DND-41 (cell line): ENCODE results near the gene DCAF5.
A peak's percentile ranks its signal among the peaks of the same experiment; 100 is the strongest.

Source experiments
- ATAC-seq: fragments of 200-7000 bp; cut with Tn5 transposase; 3 replicates; pipeline ENCODE4 v1.9.1; 2021; ENCODE audit warnings: low read depth; ENCODE audit not compliant: insufficient read depth
- DNase-seq: peaks from one replicate; pipeline ENCODE4 v3.0.0-alpha.2; 2020
- H2AFZ ChIP-seq: 2 replicates; pipeline ENCODE4 v1.6.0; 2012; ENCODE audit warnings: low read depth, low read length
- H3K27ac ChIP-seq: 2 replicates; pipeline ENCODE4 v1.5.1; 2012; ENCODE audit warnings: low read length, inconsistent platforms
- H3K27me3 ChIP-seq: fragments of 200-600 bp; sonication (generic); 2 replicates; pipeline ENCODE4 v1.6.0; 2012; ENCODE audit warnings: low read length, mild to moderate bottlenecking, inconsistent platforms; ENCODE audit not compliant: insufficient read depth, poor library complexity
- H3K36me3 ChIP-seq: 2 replicates; pipeline ENCODE4 v1.5.1; 2012; ENCODE audit warnings: low read length, inconsistent platforms; ENCODE audit not compliant: insufficient read depth
- H3K4me1 ChIP-seq: 2 replicates; pipeline ENCODE4 v1.5.1; 2012; ENCODE audit warnings: mild to moderate bottlenecking, low read length; ENCODE audit not compliant: insufficient read depth
- H3K4me2 ChIP-seq: 2 replicates; pipeline ENCODE4 v1.6.0; 2012; ENCODE audit warnings: mild to moderate bottlenecking, moderate library complexity, low read length, inconsistent platforms; ENCODE audit not compliant: insufficient read depth
- H3K4me3 ChIP-seq, 2 experiments: fragments of 200-600 bp in 1 of 2; shearing (Covaris generic) in 1 of 2; 2 replicates each; pipeline ENCODE4 v1.5.1; 2012 to 2016; ENCODE audit warnings: inconsistent platforms in 2 of 2, low read length in 2 of 2, mild to moderate bottlenecking in 2 of 2, low read depth in 1 of 2, moderate library complexity in 1 of 2
- H3K79me2 ChIP-seq: 2 replicates; pipeline ENCODE4 v1.6.0; 2012; ENCODE audit warnings: low read length, inconsistent platforms; ENCODE audit not compliant: insufficient read depth
- H3K9ac ChIP-seq: 2 replicates; pipeline ENCODE4 v1.6.0; 2012; ENCODE audit warnings: low read depth, mild to moderate bottlenecking, inconsistent platforms, low read length, moderate library complexity
- H3K9me3 ChIP-seq: 2 replicates; pipeline ENCODE4 v1.5.1; 2012; ENCODE audit warnings: low read length, moderate library complexity, mild to moderate bottlenecking, inconsistent platforms; ENCODE audit not compliant: insufficient read depth, severe bottlenecking
- H4K20me1 ChIP-seq: 2 replicates; pipeline ENCODE4 v1.6.0; 2012; ENCODE audit warnings: low read length; ENCODE audit not compliant: insufficient read depth
- CTCF ChIP-seq: IDR thresholded peaks from 2 replicates; pipeline ENCODE4 v1.5.1; 2012; ENCODE audit warnings: borderline replicate concordance, low read length, moderate library complexity, mild to moderate bottlenecking; ENCODE audit not compliant: poor library complexity, severe bottlenecking; ENCODE audit errors: extremely low read depth
- EZH2 ChIP-seq: IDR thresholded peaks from 3 replicates; pipeline ENCODE4 v1.6.1; 2012; ENCODE audit warnings: borderline replicate concordance, low read depth, mild to moderate bottlenecking, moderate library complexity, low read length, inconsistent platforms; ENCODE audit not compliant: severe bottlenecking

DCAF5 gene

DNA sequence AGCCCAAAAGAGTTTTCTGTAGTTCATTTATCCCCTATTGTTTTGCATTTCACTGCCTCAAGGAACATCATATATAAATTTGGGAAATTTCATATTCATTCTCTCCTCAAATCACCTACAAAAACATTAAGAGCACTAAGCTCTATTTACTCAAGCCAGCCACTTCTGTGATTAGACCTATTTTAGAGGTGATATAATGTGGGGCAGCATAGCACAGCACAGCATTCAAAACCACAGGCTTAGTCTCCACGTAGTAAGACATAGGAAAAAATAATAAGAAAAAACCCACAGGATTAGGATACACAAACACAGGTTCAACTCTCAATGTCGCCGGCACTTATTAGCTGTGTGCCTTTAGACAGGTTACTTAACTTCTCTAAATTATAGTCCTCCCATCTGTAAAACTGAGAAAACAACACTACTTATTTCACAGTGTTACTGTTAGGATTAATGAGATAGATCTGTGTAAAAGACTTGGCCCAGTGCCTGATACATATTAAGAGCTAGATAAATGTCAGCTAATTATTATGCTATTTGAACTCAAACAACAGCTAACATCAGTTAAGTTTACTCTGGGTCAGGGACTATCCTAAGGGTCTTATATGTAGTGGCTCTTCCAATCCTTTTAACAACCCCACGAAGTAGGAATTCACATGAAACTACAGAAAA, 20.3 kb downstream of the DCAF5 start:
- no peak overlapping the region for H2AFZ ChIP-seq
- no peak overlapping the region for H3K27ac ChIP-seq
- H3K4me3 ChIP-seq, result no peak overlapping the region
- peaks cover 25% of the 10 kb centered on the region for H3K79me2 ChIP-seq
- H3K9me3 ChIP-seq, result no peaks in the 10 kb centered on the region
- no peak overlapping the region for H3K4me2 ChIP-seq
- no peak overlapping the region for H3K9ac ChIP-seq
- no peaks in the 10 kb centered on the region for H3K36me3 ChIP-seq
- H4K20me1 ChIP-seq, result peaks cover 13% of the 10 kb centered on the region
- H3K4me1 ChIP-seq, result peaks cover 4% of the 10 kb centered on the region; the same call in 1 of the 2 replicates
- DNase-seq, result no peak
- no peak for ATAC-seq
- no peak for TF ChIP-seq EZH2
- no peaks in the 10 kb centered on the region for H3K27me3 ChIP-seq

- H3K27ac ChIP-seq, result no peak overlapping the region
- TF ChIP-seq CTCF (no peak), EZH2 (no peak)
- H3K36me3 ChIP-seq, result no peaks in the 10 kb centered on the region
- no peak overlapping the region for H3K4me3 ChIP-seq
- H2AFZ ChIP-seq, result no peak overlapping the region
- peaks cover 15% of the 10 kb centered on the region for H4K20me1 ChIP-seq
- no peaks in the 10 kb centered on the region for H3K9me3 ChIP-seq
- no peak overlapping the region for H3K4me2 ChIP-seq
- DNase-seq (no peak), ATAC-seq (no peak)
- H3K9ac ChIP-seq, result no peak overlapping the region
- H3K4me1 ChIP-seq, result peaks cover 4% of the 10 kb centered on the region; the same call in 1 of the 2 replicates
- peaks cover 37% of the 10 kb centered on the region for H3K79me2 ChIP-seq
- H3K27me3 ChIP-seq, result no peaks in the 10 kb centered on the region
Measured at GRCh38 chr14:69131176-69131575, 21.7 kb downstream of the DCAF5 start.

GRCh38 chr14:69129264-69129880, 23.5 kb downstream of the DCAF5 start:
- ATAC-seq (peak; percentile 95), DNase-seq (peak; percentile 73)
- H3K9ac ChIP-seq, result no peak overlapping the region
- H3K36me3 ChIP-seq, result no peaks in the 10 kb centered on the region
- H3K4me3 ChIP-seq, result no peak overlapping the region
- no peak overlapping the region for H3K27ac ChIP-seq
- TF ChIP-seq EZH2, result no peak
- peak; percentile 97 for TF ChIP-seq CTCF
- H4K20me1 ChIP-seq, result peaks cover 21% of the 10 kb centered on the region
- H2AFZ ChIP-seq, result no peak overlapping the region
- H3K4me2 ChIP-seq, result no peak overlapping the region
- peaks cover 40% of the 10 kb centered on the region for H3K79me2 ChIP-seq
- H3K4me1 ChIP-seq, result peaks cover 4% of the 10 kb centered on the region; the same call in 1 of the 2 replicates
- H3K9me3 ChIP-seq, result no peaks in the 10 kb centered on the region
- no peaks in the 10 kb centered on the region for H3K27me3 ChIP-seq

DNA sequence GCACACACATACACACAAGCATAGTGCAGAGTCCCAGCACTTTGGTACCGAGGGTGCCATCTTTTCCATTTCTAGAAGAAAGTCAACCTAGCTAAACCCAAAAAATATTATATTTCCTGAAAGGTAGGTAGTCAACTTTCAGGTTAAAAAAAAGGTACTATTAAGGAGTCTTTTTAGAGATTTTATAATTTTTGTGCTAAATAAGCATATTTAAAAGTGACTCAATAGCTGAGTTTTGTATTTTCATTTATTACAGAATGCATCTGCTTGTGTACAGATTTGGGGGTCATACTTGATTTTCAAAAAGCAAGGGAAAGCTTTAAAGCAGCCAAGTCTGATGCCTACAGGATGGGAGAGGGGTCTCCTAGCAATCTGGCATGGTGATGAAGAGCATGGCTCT, 34.6 kb downstream of the DCAF5 start:
- Histone ChIP-seq H2AFZ (no peak overlapping the region), H3K36me3 (peaks cover 52% of the 10 kb centered on the region), H3K27ac (no peak overlapping the region), H3K4me2 (no peak overlapping the region), H3K79me2 (peaks cover 5% of the 10 kb centered on the region; the same call in 1 of the 2 replicates), H3K4me1 (no peaks in the 10 kb centered on the region), H3K9ac (no peak overlapping the region), H4K20me1 (peaks cover 6% of the 10 kb centered on the region; the same call in 1 of the 2 replicates), H3K9me3 (no peaks in the 10 kb centered on the region), H3K4me3 (no peak overlapping the region), H3K27me3 (no peaks in the 10 kb centered on the region)
- no peak for TF ChIP-seq EZH2
- no peak for TF ChIP-seq CTCF
- ATAC-seq (no peak), DNase-seq (no peak)
